Endodermal cell (in vitro differentiated cells): Measurements from ENCODE around the gene SPTBN2. TPM values are rescaled to one million over a fixed set of nuclear protein-coding genes. Genes with fewer than 3 reads are reported as not detected.
A peak's percentile ranks its signal among the peaks of the same experiment; 100 is the strongest.

Experiments
- DNase-seq: peaks from one replicate; pipeline ENCODE4 v3.0.0-alpha.2; 2017
- H3K27ac ChIP-seq: 2 replicates; pipeline ENCODE4 v1.5.1; 2013; ENCODE audit warnings: mild to moderate bottlenecking, low read depth, low read length, moderate library complexity
- H3K27me3 ChIP-seq: 2 replicates; pipeline ENCODE4 v1.6.1; 2013; ENCODE audit warnings: mild to moderate bottlenecking, low read length, moderate library complexity; ENCODE audit not compliant: insufficient read depth, control insufficient read depth, poor library complexity, severe bottlenecking
- H3K36me3 ChIP-seq: 2 replicates; pipeline ENCODE4 v1.7.0; 2013; ENCODE audit warnings: mild to moderate bottlenecking, low read length, moderate library complexity; ENCODE audit not compliant: control insufficient read depth, insufficient read depth
- H3K4me1 ChIP-seq: one replicate; pipeline ENCODE4 v1.7.0; 2013; ENCODE audit warnings: low read length; ENCODE audit not compliant: control insufficient read depth, insufficient read depth
- H3K4me3 ChIP-seq: 2 replicates; pipeline ENCODE4 v1.5.1; 2013; ENCODE audit warnings: mild to moderate bottlenecking, low read length, moderate library complexity
- H3K9ac ChIP-seq: 2 replicates; pipeline ENCODE4 v1.6.1; 2013; ENCODE audit warnings: mild to moderate bottlenecking, low read length, moderate library complexity; ENCODE audit not compliant: poor library complexity, severe bottlenecking; ENCODE audit errors: extremely low read depth
- H3K9me3 ChIP-seq: 2 replicates; pipeline ENCODE4 v1.6.1; 2013; ENCODE audit warnings: mild to moderate bottlenecking, low read length, moderate library complexity; ENCODE audit not compliant: control insufficient read depth
- H3K27ac Mint-ChIP-seq: 2 replicates; pipeline ENCODE4 v1.8.0; 2020; ENCODE audit warnings: mixed read lengths
- H3K27me3 Mint-ChIP-seq: 2 replicates; pipeline ENCODE4 v1.8.0; 2021; ENCODE audit warnings: mild to moderate bottlenecking, mixed read lengths; ENCODE audit not compliant: insufficient read depth
- H3K36me3 Mint-ChIP-seq: 2 replicates; pipeline ENCODE4 v1.8.0; 2020; ENCODE audit warnings: low read depth, mixed read lengths
- H3K4me1 Mint-ChIP-seq: 2 replicates; pipeline ENCODE4 v1.8.0; 2020; ENCODE audit warnings: mixed read lengths
- H3K4me3 Mint-ChIP-seq: 2 replicates; pipeline ENCODE4 v1.8.0; 2020; ENCODE audit warnings: mild to moderate bottlenecking, moderate library complexity, mixed read lengths
- H3K9me3 Mint-ChIP-seq: 2 replicates; pipeline ENCODE4 v1.8.0; 2020; ENCODE audit warnings: mild to moderate bottlenecking, mixed read lengths
- WGBS, 2 experiments: methylation state at CpG; one replicate each; pipeline versions ENCODE4 v1.1.5 to v1.1.7; 2013; ENCODE audit warnings: missing lambda C conversion rate in 2 of 2, mixed read lengths in 1 of 2; ENCODE audit not compliant: insufficient coverage in 1 of 2, insufficient read length in 1 of 2; 5-methylcytosine and 5-hydroxymethylcytosine counted together
- total RNA-seq, 2 donors: library from RNA; stranded (reverse); fragmentation: NEBNext Ultra II Directional in 1 of 2; extraction: Animal tissue kit (Norgen Biotek cat#: 25700) in 1 of 2; gene quantifications; 2 replicates in 1 of 2; 3 replicates in 1 of 2; pipeline ENCODE4 v1.2.1, GENCODE V29; 2021
- TF ChIP-seq, protein P1 (sequence below): fragments of 200-600 bp; sonication (generic); conservative IDR thresholded peaks from 2 replicates; pipeline ENCODE4 v1.5.0; 2021; ENCODE audit warnings: antibody characterized with exemption, mild to moderate bottlenecking

Gene SPTBN2
- total RNA-seq, 2 donors from 2014 or later = 36.0 to 46.0 TPM

GRCh38 chr11:66636411-66636810 is 92.6 kb downstream of the SPTBN2 start:
- no peak overlapping the region for H3K4me3 Mint-ChIP-seq
- 96 to 100% methylated on average over 3 of the region's 3 CpGs for WGBS, 2 experiments
- no peak for DNase-seq
- Histone ChIP-seq H3K4me3 (no peak overlapping the region), H3K4me1 (no peaks in the 10 kb centered on the region), H3K27ac (no peak overlapping the region), H3K36me3 (peaks cover 62% of the 10 kb centered on the region), H3K9ac (no peak overlapping the region), H3K27me3 (no peaks in the 10 kb centered on the region), H3K9me3 (no peaks in the 10 kb centered on the region)
- peaks cover 30% of the 10 kb centered on the region for H3K4me1 Mint-ChIP-seq
- peaks cover 60% of the 10 kb centered on the region for H3K36me3 Mint-ChIP-seq
- TF ChIP-seq, protein P1, sequence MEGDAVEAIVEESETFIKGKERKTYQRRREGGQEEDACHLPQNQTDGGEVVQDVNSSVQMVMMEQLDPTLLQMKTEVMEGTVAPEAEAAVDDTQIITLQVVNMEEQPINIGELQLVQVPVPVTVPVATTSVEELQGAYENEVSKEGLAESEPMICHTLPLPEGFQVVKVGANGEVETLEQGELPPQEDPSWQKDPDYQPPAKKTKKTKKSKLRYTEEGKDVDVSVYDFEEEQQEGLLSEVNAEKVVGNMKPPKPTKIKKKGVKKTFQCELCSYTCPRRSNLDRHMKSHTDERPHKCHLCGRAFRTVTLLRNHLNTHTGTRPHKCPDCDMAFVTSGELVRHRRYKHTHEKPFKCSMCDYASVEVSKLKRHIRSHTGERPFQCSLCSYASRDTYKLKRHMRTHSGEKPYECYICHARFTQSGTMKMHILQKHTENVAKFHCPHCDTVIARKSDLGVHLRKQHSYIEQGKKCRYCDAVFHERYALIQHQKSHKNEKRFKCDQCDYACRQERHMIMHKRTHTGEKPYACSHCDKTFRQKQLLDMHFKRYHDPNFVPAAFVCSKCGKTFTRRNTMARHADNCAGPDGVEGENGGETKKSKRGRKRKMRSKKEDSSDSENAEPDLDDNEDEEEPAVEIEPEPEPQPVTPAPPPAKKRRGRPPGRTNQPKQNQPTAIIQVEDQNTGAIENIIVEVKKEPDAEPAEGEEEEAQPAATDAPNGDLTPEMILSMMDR = no peak
- peak overlapping the region; percentile 74 for H3K27ac Mint-ChIP-seq
- peaks cover 2% of the 10 kb centered on the region for H3K9me3 Mint-ChIP-seq
- no peaks in the 10 kb centered on the region for H3K27me3 Mint-ChIP-seq

Other genes with a start within 250 kb of the SPTBN2 start
- gene DPP3, start 248.8 kb downstream of the SPTBN2 start, total RNA-seq = 10 to 100 TPM; 84.8 to 86.3 TPM
- 10 to 100 TPM; 52.4 to 67.3 TPM for gene BBS1, start 218.6 kb downstream of the SPTBN2 start, total RNA-seq
- 10 to 100 TPM; 10.6 to 11.7 TPM for gene ZDHHC24, start 183.2 kb downstream of the SPTBN2 start, total RNA-seq
- 1 to 10 TPM; 1.7 to 5.3 TPM for gene ACTN3, start 182.3 kb downstream of the SPTBN2 start, total RNA-seq
- gene CTSF, start 160.6 kb downstream of the SPTBN2 start, total RNA-seq = 10 to 100 TPM in 1 of 2 donors, 1 to 10 TPM in 1; 5.0 to 18.6 TPM
- gene CCDC87, start 136.2 kb downstream of the SPTBN2 start, total RNA-seq = 1 to 10 TPM in 1 of 2 donors, under 1 TPM in 1; 0.84 to 1.5 TPM
- 10 to 100 TPM; 62.9 to 64.7 TPM for gene CCS, start 136.0 kb downstream of the SPTBN2 start, total RNA-seq
- 100 to 1,000 TPM in 1 of 2 donors, 10 to 100 TPM in 1; 90.0 to 110 TPM for gene RBM14, start 112.6 kb downstream of the SPTBN2 start, total RNA-seq
- gene RBM4, start 90.5 kb downstream of the SPTBN2 start, total RNA-seq = 100 to 1,000 TPM; 151 to 191 TPM
- 10 to 100 TPM; 23.3 to 28.5 TPM for gene RBM4B, start 51.3 kb downstream of the SPTBN2 start, total RNA-seq
- 10 to 100 TPM; 34.5 to 37.5 TPM for gene RCE1, start 114.2 kb upstream of the SPTBN2 start, total RNA-seq
- 10 to 100 TPM; 23.2 to 26.2 TPM for gene LRFN4, start 127.8 kb upstream of the SPTBN2 start, total RNA-seq
- 10 to 100 TPM; 21.9 to 24.4 TPM for gene PC, start 229.2 kb upstream of the SPTBN2 start, total RNA-seq
- gene C11orf86, start 246.1 kb upstream of the SPTBN2 start, total RNA-seq = not detected